Activated naive CD4-positive, alpha-beta T cell treated with anti-CD3 and anti-CD28 coated beads, Interleukin-2, amount 10 ng/mL, durations not matched to agents 7 days and 5 days (primary cell): Measurements from ENCODE around the gene GRM8.

Source experiments
- CTCF ChIA-PET: fragments of 350-600 bp; sonication (Branson Sonifier 250); formaldehyde crosslinking; loops from one replicate; lab custom pipeline; 2021; ENCODE audit warnings: antibody characterized with exemption; lab: Charles Lee
- DNase-seq: peaks from one replicate; pipeline ENCODE4 v3.0.0-alpha.2; 2020
- H3K27ac Mint-ChIP-seq: one replicate; pipeline ENCODE4 v1.8.0; 2021; ENCODE audit warnings: mild to moderate bottlenecking, moderate library complexity, mixed read lengths
- H3K27me3 Mint-ChIP-seq: one replicate; pipeline ENCODE4 v1.8.0; 2021; ENCODE audit warnings: mild to moderate bottlenecking, mixed read lengths
- H3K36me3 Mint-ChIP-seq: one replicate; pipeline ENCODE4 v1.8.0; 2021; ENCODE audit warnings: mixed read lengths
- H3K4me1 Mint-ChIP-seq: one replicate; pipeline ENCODE4 v1.8.0; 2021; ENCODE audit warnings: mixed read lengths
- H3K4me3 Mint-ChIP-seq: one replicate; pipeline ENCODE4 v1.8.0; 2021; ENCODE audit warnings: mild to moderate bottlenecking, moderate library complexity, mixed read lengths
- H3K9me3 Mint-ChIP-seq: one replicate; pipeline ENCODE4 v1.8.0; 2021; ENCODE audit warnings: mixed read lengths

GRM8 gene

DNA sequence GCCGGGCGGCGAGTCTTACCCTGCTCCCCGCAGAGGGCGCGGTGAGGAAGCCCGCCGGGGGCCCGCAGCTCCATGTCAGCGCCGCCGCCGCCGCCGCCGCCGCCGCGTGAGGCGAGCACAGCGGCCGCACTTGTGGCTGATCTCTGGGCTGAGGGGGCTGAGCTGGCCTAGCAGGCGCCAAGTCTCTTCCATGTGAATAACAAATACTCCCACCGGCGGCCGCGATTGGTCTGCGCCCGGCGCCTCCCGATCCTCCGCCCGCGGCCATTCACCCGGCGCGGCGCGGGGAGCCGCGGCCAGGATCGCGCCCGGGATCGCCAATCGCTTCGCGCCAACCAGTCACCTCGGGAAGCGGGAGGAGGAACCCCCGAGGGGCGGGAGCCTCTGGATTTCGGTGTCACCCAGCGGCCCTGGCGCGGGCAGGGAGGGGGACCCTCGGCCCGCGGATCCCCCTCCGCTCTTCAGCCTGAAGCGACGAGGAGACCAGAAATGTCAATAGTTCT, at the start of gene GRM8:
GRM8 (minus strand) TSS at position 164 of the 503 bp plus-strand sequence.
- CTCF ChIA-PET: interaction anchor here (0.7 to 1.2 kb wide), 2 partner anchors 194 to 447 kb away, joined by 3 to 5 read pairs; no protein-coding TSS in a partner anchor
- H3K36me3 Mint-ChIP-seq: no peaks in the 10 kb centered on the region
- H3K4me3 Mint-ChIP-seq: peak within 1 kb of the TSS; percentile 80
- H3K4me1 Mint-ChIP-seq: peaks cover 11% of the 10 kb centered on the region
- H3K27me3 Mint-ChIP-seq: peaks cover 90% of the 10 kb centered on the region
- no peak within 1 kb of the TSS for H3K27ac Mint-ChIP-seq
- DNase-seq: peak; percentile 29
- H3K9me3 Mint-ChIP-seq: no peaks in the 10 kb centered on the region

DNA sequence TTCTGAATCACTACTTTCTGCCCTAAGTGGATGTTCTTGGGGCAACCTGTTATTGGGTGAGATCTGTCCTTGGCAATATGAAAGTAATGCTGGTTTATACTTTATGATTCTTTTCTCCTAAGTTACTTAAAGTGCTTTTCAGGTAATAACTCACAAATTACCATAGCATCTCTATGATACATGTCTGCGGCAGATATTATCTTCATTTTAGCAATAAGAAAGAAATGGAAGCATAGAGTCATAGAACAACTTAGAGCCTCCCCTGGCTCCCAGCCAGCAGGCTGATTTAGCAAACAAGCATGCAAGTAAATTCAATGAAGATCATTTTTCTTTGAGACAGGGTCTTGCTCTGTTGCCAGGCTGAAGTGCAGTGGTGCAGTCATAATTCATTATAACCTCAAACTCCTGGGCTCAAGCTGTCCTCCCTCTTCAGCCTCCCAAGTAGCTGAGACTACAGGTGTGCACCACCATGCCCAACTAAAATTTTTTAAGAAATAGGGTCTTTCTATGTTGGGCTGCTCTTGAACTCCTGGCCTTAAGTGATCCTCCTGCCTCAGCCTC, 38.1 kb upstream of the GRM8 start:
- Mint-ChIP-seq H3K4me1 (no peaks in the 10 kb centered on the region), H3K27me3 (peaks cover 26% of the 10 kb centered on the region)
- no peak for DNase-seq

DNA sequence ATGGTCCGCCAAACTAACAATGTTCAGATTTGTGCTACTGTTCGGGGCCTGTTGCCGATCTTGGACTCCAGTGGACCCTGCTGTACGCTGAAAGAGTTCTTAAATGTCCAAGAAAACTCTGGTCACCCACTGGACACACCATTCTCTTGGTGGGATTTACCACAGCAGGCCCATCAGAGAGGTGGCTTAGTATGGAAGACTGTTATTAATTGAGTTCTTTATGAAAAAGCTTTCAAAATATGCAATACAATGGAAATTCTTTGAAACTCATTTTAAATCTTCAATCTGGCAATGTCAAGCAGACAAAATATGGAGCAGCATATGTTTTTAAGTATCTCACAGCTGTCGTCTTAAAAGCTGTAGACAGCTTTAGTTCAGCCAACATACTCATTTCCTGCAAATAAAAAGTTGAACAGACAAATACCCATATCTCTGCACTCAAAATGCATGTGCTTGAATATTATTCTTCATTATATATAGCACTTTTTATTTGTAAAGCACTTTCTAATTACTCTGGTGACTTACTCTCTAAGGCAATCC, 37.4 kb upstream of the GRM8 start:
- DNase-seq: no peak
- peaks cover 26% of the 10 kb centered on the region for H3K27me3 Mint-ChIP-seq

More for the DNA sequence above, 38.1 kb upstream of the GRM8 start:
- H3K4me3 Mint-ChIP-seq: no peak overlapping the region
- no peaks in the 10 kb centered on the region for H3K9me3 Mint-ChIP-seq
- CTCF ChIA-PET: no interaction called here
- H3K27ac Mint-ChIP-seq: no peak overlapping the region
- no peaks in the 10 kb centered on the region for H3K36me3 Mint-ChIP-seq

DNA sequence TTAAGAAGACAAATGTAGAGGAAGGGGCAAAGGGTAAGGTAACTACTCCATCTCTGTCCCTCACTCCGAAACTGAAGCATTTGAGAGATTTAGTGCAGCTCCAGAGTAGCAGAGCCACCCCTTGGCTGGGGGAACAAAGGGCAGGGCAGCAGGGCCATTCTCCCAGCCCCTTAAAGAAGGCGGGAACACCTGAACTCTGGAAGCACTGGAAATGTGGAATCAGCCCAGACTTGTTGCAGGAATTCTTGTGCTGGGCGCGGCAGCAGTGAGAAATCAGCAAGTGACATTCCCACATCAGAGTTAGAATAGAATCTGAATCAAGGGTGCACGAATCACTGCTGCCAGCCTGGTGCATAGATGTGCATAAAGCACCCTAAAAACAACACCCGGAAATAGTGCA, 34.4 kb upstream of the GRM8 start:
- DNase-seq: no peak
- Mint-ChIP-seq H3K27ac (no peak overlapping the region), H3K4me3 (no peak overlapping the region), H3K9me3 (no peaks in the 10 kb centered on the region), H3K27me3 (peaks cover 8% of the 10 kb centered on the region), H3K4me1 (no peaks in the 10 kb centered on the region), H3K36me3 (no peaks in the 10 kb centered on the region)
- CTCF ChIA-PET: no interaction called here

More for the DNA sequence above, 37.4 kb upstream of the GRM8 start:
- no peak overlapping the region for H3K4me3 Mint-ChIP-seq
- H3K4me1 Mint-ChIP-seq: no peaks in the 10 kb centered on the region
- H3K36me3 Mint-ChIP-seq: no peaks in the 10 kb centered on the region
- no peak overlapping the region for H3K27ac Mint-ChIP-seq
- CTCF ChIA-PET: no interaction called here
- H3K9me3 Mint-ChIP-seq: no peaks in the 10 kb centered on the region

DNA sequence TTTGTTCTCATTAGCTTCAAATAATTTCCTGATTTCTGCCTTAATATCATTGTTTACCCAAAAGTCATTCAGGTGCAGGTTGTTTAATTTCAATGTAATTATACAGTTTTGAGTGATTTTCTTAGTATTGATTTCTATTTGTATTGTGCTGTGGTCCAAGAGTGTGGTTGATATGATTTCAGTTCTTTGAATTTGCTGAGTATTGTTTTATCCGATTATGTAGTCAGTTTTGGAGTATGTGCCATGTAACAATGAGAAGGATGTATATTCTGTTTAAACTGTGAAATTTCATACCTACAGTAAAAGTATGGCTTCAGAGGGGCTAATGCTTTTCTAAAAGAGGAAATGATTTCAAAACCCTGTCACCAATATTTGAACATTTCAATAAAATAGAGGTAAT, 17.4 kb upstream of the GRM8 start:
- H3K9me3 Mint-ChIP-seq: no peaks in the 10 kb centered on the region
- no peak for DNase-seq
- H3K27me3 Mint-ChIP-seq: peaks cover 6% of the 10 kb centered on the region
- CTCF ChIA-PET: interaction anchor here (0.6 kb wide), 1 partner anchor 337 kb away, joined by 3 read pairs; no protein-coding TSS in a partner anchor
- no peak overlapping the region for H3K27ac Mint-ChIP-seq
- H3K36me3 Mint-ChIP-seq: no peaks in the 10 kb centered on the region
- H3K4me1 Mint-ChIP-seq: no peaks in the 10 kb centered on the region
- H3K4me3 Mint-ChIP-seq: no peak overlapping the region

DNA sequence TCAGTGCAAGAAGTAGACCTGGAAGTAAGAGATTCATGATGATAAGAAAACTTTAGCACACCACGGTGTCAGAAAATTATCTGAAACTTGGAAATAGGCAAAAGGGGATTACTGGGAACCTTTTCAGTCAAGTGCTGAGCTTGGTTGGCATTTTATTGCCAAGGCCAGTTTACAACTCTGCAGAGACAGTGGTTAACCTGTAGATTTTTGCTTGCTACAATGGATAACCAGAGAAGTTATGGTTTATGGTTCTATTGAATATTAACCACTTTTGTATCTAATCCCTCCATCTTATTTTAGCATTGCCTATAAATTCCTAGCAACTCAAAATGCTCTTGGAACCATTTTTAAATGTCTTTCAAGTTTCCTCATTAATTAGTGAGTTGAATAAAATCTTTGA, 13.3 kb upstream of the GRM8 start:
- H3K36me3 Mint-ChIP-seq: no peaks in the 10 kb centered on the region
- no peaks in the 10 kb centered on the region for H3K4me1 Mint-ChIP-seq
- CTCF ChIA-PET: no interaction called here
- peaks cover 24% of the 10 kb centered on the region for H3K27me3 Mint-ChIP-seq
- no peak for DNase-seq
- no peak overlapping the region for H3K4me3 Mint-ChIP-seq
- no peaks in the 10 kb centered on the region for H3K9me3 Mint-ChIP-seq
- H3K27ac Mint-ChIP-seq: no peak overlapping the region

DNA sequence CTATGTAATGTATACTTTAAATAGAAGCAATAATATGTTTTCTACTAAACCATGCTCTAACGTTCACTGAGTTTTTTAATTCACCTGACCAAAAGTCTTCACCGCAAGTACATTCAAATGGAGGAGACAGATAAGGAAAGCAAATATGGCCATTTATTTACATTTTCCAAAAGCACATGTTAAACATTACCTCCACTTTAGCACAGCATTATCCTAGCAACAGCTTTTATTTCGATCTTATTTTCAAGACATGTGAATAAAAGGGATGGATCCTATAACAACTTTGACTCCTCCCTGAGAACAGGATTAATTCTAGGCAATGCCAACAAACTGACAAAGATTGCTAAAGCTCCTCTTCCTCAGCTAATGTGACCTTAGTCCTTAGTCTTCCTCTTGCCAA, 11.5 kb upstream of the GRM8 start:
- no peak overlapping the region for H3K4me3 Mint-ChIP-seq
- DNase-seq: no peak
- CTCF ChIA-PET: interaction anchor here (1.5 kb wide), 1 partner anchor 10 kb away, joined by 3 read pairs; no protein-coding TSS in a partner anchor
- H3K36me3 Mint-ChIP-seq: no peaks in the 10 kb centered on the region
- H3K4me1 Mint-ChIP-seq: no peaks in the 10 kb centered on the region
- peaks cover 25% of the 10 kb centered on the region for H3K27me3 Mint-ChIP-seq
- peaks cover 2% of the 10 kb centered on the region for H3K9me3 Mint-ChIP-seq
- no peak overlapping the region for H3K27ac Mint-ChIP-seq

DNA sequence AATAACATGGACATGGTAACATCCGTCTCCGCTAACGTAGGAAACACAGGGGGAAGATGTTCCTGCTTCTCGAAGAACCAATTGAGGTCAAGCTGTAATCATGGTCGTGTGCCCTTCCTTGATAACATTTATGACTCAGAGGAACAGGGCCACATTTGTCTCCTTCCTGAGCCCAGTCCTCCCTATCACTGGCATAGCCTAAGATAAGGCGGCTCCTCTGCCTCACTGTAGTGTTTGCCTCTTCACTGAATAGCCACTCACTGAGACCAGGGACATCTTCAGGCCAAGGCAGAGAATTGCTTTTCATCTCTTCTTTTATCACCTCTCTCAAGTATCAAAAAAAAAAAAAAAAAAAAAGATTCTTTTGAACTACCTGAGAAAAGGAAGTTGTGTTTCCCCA, 5.4 kb upstream of the GRM8 start:
- CTCF ChIA-PET: no interaction called here
- no peak overlapping the region for H3K4me3 Mint-ChIP-seq
- H3K27me3 Mint-ChIP-seq: peaks cover 62% of the 10 kb centered on the region
- H3K36me3 Mint-ChIP-seq: no peaks in the 10 kb centered on the region
- no peak for DNase-seq
- H3K9me3 Mint-ChIP-seq: peaks cover 2% of the 10 kb centered on the region
- H3K4me1 Mint-ChIP-seq: peaks cover 6% of the 10 kb centered on the region
- no peak overlapping the region for H3K27ac Mint-ChIP-seq

DNA sequence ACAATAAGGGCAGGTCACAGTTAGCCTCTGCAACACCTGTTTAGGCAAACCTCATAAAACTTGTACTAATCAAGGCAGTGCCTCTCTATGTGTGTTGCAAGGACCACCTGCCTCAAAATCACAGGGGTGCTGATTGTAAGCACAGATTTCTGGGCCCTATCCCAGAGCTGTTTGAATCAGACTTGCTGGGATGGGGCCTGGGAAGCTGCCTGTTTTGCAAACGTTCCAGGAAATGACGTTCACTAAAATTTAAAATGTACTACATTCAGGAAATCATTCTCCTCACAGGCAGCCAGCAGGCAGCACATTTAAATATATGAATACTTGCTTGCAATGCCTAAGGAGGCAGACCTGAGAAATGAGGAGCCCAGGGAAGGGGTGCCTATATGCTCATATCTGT, 4.3 kb upstream of the GRM8 start:
- Mint-ChIP-seq H3K4me1 (peaks cover 11% of the 10 kb centered on the region), H3K27ac (no peak overlapping the region), H3K4me3 (no peak overlapping the region), H3K27me3 (peaks cover 69% of the 10 kb centered on the region), H3K9me3 (peaks cover 2% of the 10 kb centered on the region), H3K36me3 (no peaks in the 10 kb centered on the region)
- no peak for DNase-seq
- CTCF ChIA-PET: no interaction called here

DNA sequence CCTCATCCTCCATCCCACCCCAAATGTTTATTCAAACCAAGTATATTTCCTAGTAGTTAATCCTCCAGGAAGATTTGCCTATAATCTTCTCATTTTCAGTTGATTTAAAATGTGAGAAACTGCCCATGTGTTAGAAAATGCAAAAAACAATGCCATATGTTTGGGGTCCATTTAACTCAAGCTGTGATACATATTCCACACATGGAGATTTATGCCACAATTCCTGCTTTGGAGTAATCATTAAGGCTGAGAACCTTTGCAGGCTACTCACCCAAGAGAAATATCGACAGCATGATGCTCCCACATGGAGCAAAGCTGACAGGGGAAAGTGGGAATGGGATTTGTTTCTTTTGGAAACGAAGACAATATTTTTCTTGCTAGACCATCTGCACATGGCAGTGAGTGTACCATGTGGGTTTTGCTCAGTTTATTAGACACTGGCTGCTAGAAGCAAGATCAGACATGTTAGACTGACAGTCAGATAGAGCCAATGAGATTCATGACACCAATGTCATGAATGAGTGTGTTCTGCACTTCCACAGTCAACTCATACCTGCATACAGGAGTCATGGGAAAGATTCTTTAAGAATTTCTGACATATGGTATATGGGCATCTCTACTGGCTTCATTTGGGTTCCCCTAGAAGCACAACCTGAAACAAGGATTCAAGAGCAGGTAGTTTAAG, 3.4 kb upstream of the GRM8 start:
- Mint-ChIP-seq H3K27ac (no peak overlapping the region), H3K36me3 (no peaks in the 10 kb centered on the region), H3K4me3 (no peak overlapping the region), H3K27me3 (peaks cover 71% of the 10 kb centered on the region), H3K4me1 (peaks cover 14% of the 10 kb centered on the region), H3K9me3 (peaks cover 2% of the 10 kb centered on the region)
- CTCF ChIA-PET: no interaction called here
- no peak for DNase-seq

DNA sequence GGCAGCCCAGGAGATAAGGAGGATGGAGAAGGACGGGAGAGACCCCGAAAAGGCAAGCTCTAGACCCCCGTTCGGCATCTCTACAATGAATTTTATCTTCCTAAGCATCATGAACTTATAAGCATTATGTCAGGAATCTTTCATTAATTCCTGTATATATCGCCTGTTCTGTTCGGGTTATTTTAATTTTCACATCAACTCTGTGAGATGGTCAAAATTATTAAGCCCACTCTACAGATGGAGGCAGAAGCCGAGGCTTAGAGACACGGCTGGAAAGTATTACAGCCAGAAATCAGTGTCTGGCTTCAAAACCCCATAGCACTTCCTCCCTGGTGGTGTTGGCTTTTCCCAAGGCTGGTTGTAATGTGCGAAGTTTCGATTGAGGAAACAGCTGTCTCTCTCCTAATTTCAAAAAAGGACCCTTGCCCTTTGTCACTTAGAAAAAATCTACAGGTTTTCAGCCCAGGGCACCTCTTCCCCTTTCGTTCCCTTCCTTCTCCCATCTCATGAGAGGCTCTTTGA, 1.5 kb upstream of the GRM8 start:
- no peaks in the 10 kb centered on the region for H3K36me3 Mint-ChIP-seq
- no peaks in the 10 kb centered on the region for H3K9me3 Mint-ChIP-seq
- H3K27ac Mint-ChIP-seq: no peak overlapping the region
- peaks cover 86% of the 10 kb centered on the region for H3K27me3 Mint-ChIP-seq
- DNase-seq: no peak
- H3K4me1 Mint-ChIP-seq: peaks cover 14% of the 10 kb centered on the region
- H3K4me3 Mint-ChIP-seq: peak overlapping the region; percentile 80
- CTCF ChIA-PET: interaction anchor here (0.8 to 1.5 kb wide), 6 partner anchors 10 to 451 kb away, joined by 3 to 5 read pairs (median 3); partner anchors contain the start of gene GCC1

DNA sequence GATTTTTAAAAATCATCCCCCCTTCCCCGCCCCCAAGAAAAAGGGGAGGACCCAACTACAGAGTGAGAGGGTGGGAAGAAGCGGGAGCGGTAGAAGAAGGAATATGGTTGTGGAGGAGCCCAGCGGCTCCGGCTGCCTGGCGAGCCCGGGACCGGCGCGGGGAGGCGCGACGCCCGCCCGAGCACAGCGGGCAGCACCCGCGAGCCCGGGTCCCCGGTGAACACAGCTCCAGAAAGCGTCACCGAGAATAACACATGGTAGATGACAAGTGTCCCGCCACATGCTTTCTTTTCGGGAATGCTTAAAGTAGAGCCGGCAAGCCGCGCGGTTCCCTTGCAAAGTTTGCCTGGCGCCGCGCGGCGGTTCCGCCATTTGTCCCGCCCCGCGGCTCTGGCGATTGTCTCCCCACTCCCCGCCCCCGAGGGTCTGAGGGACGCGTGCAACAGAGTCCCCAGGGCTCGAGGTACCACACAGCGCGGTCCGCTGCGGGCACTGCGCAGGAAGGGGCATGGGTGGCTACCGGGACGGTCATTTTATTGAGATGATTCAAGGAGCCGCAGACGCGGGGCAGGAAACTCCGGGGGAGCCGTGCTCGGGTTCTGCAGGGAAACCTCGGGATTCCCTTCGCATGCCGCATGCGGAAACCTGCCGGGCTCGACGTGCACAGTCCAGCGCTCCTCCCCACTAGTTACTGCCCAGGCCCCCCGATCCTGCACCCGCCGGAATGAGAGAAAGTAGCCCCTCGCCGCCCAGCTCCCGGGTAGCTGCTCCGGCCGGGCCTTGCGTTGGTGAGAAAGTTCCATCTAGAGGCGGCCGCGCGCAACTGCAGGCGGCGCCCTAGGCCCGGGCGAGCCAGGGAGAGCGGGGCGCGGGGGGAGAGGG, 781 bp upstream of the GRM8 start:
- Mint-ChIP-seq H3K4me3 (peak overlapping the region; percentile 80), H3K27ac (no peak overlapping the region), H3K9me3 (no peaks in the 10 kb centered on the region), H3K27me3 (peaks cover 90% of the 10 kb centered on the region), H3K4me1 (peaks cover 13% of the 10 kb centered on the region), H3K36me3 (no peaks in the 10 kb centered on the region)
- DNase-seq: peak; percentile 67
- CTCF ChIA-PET: interaction anchor here (0.7 to 1.5 kb wide), 7 partner anchors 10 to 451 kb away, joined by 3 to 5 read pairs (median 3); partner anchors contain the start of gene GCC1

DNA sequence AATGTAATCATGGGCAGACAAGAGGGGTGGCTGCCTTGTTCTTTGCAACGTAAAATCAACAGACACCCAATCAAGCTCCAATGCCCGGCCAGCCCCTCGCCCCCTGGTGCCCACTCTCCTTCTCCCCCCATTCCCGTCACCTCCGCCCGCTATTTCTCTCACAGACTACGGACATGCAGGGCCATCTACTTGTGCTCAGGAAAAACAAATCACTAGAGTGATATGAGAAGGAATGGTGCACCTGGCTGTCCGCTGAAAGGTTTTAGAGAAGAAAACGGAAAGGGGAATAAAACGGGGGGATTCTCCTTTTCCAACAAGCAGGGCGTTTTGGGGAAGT, 396 bp downstream of the GRM8 start:
- Mint-ChIP-seq H3K9me3 (no peaks in the 10 kb centered on the region), H3K4me3 (peak overlapping the region; percentile 70), H3K27me3 (peaks cover 89% of the 10 kb centered on the region), H3K36me3 (no peaks in the 10 kb centered on the region), H3K27ac (no peak overlapping the region), H3K4me1 (peaks cover 11% of the 10 kb centered on the region)
- no peak for DNase-seq
- CTCF ChIA-PET: no interaction called here
